ENCODE data around the gene FAIM2. TPM values are rescaled to one million over a fixed set of nuclear protein-coding genes. Genes with fewer than 3 reads are reported as not detected.

FAIM2 gene
- total RNA-seq, 6 donors from 2014 or later, result 0.30 to 2.0 (median 0.64) TPM; not detected in 2

- DNase-seq (no peak), ATAC-seq (ENCODE audit: low FRiP score in 2 of 2) (no peak)
- H3K36me3 ChIP-seq, result peaks cover 0 to 3% (median 0%) of the 10 kb centered on the region in 4 donors
- TF ChIP-seq POLR2AphosphoS5 (IDR thresholded peaks at IDR 0.05) (no peak), POLR2A (IDR thresholded peaks at IDR 0.05) (no peak), EP300 (IDR thresholded peaks at IDR 0.05) (no peak)
- TF ChIP-seq, protein P1, sequence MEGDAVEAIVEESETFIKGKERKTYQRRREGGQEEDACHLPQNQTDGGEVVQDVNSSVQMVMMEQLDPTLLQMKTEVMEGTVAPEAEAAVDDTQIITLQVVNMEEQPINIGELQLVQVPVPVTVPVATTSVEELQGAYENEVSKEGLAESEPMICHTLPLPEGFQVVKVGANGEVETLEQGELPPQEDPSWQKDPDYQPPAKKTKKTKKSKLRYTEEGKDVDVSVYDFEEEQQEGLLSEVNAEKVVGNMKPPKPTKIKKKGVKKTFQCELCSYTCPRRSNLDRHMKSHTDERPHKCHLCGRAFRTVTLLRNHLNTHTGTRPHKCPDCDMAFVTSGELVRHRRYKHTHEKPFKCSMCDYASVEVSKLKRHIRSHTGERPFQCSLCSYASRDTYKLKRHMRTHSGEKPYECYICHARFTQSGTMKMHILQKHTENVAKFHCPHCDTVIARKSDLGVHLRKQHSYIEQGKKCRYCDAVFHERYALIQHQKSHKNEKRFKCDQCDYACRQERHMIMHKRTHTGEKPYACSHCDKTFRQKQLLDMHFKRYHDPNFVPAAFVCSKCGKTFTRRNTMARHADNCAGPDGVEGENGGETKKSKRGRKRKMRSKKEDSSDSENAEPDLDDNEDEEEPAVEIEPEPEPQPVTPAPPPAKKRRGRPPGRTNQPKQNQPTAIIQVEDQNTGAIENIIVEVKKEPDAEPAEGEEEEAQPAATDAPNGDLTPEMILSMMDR (IDR thresholded peaks at IDR 0.05), result no peak
- H3K9me3 ChIP-seq, result no peaks in the 10 kb centered on the region
- H3K4me3 ChIP-seq, result no peak overlapping the region
- H3K4me1 ChIP-seq, result peaks cover 46 to 55% (median 51%) of the 10 kb centered on the region in 4 donors
- 100% methylated on average over 1 of the region's 1 CpG for WGBS, 2 donors
- H3K27ac ChIP-seq, result no peak overlapping the region
- H3K27me3 ChIP-seq, result no peaks in the 10 kb centered on the region
Measured at GRCh38 chr12:49823350-49823749, 80.3 kb downstream of the FAIM2 start.

DNA sequence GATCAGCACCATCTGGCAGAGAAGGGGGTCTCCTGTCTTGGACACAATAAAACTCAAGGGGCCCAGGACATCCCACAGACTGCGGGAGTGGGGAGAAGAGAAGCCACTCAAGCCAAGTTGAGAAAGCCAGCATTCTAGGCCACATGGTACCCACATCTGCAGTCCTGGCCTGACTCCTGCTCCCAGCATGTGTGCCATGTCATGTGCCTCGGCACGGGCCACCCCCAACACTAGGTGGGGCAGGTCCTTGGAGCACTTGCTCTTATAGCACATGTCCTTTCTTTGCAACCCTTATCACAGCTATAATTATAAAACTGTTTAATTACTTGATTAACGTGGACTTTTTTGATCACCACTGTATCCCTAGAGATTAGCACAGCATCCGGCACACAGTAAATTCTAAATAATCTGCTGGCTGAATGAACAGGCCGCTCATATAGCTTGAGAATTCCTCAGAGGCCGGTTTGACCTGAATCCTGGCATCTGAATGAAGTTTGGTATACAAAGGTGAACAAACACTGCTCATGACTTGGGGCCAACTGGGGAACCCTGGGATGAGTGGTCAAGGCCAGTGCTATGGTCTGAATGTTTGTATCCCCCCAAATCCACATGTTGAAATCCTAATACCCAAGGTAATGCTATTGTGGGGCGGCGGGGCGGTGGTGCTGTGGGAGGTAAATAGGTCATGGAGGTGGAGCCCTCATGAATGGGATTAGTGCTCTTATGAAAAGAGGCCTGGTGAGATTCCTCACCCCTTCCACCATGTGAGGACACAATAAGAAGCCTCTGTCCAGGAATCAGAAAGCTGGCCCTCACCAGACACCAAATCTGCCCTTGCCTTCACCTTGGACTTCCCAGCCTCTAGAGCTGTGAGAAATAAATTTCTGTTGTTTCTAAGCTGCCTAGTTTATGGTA, 82.1 kb downstream of the FAIM2 start:
- TF ChIP-seq EP300 (IDR thresholded peaks at IDR 0.05) (no peak), POLR2AphosphoS5 (IDR thresholded peaks at IDR 0.05) (no peak), POLR2A (IDR thresholded peaks at IDR 0.05) (no peak)
- TF ChIP-seq, protein P1 (IDR thresholded peaks at IDR 0.05), result no peak
- peaks cover 0 to 3% (median 0%) of the 10 kb centered on the region in 4 donors for H3K36me3 ChIP-seq
- no peaks in the 10 kb centered on the region for H3K27me3 ChIP-seq
- H3K9me3 ChIP-seq, result no peaks in the 10 kb centered on the region
- WGBS, 2 donors, result 80 to 81% methylated on average over 10 of the region's 10 CpGs
- no peak for DNase-seq
- H3K4me3 ChIP-seq, result no peak overlapping the region
- H3K4me1 ChIP-seq, result peaks cover 39 to 45% (median 44%) of the 10 kb centered on the region in 4 donors
- H3K27ac ChIP-seq, result peak overlapping the region in 3 of 4 donors; percentile 16 to 64 (median 55)
- ATAC-seq (ENCODE audit: low FRiP score in 2 of 2), result no peak

- H3K4me3 ChIP-seq, result no peak overlapping the region
- no peaks in the 10 kb centered on the region for H3K27me3 ChIP-seq
- DNase-seq, result no peak
- peaks cover 0 to 3% (median 1%) of the 10 kb centered on the region in 4 donors for H3K36me3 ChIP-seq
- peaks cover 26 to 31% (median 28%) of the 10 kb centered on the region in 4 donors for H3K4me1 ChIP-seq
- H3K27ac ChIP-seq, result no peak overlapping the region
- 63 to 66% methylated on average over 2 of the region's 2 CpGs for WGBS, 2 donors
- ATAC-seq (ENCODE audit: low FRiP score in 2 of 2), result no peak
- TF ChIP-seq POLR2A (IDR thresholded peaks at IDR 0.05) (no peak), POLR2AphosphoS5 (IDR thresholded peaks at IDR 0.05) (no peak), EP300 (IDR thresholded peaks at IDR 0.05) (no peak)
- TF ChIP-seq, protein P1 (IDR thresholded peaks at IDR 0.05), result no peak
- H3K9me3 ChIP-seq, result no peaks in the 10 kb centered on the region
Measured at GRCh38 chr12:49819786-49820185, 83.9 kb downstream of the FAIM2 start.

DNA sequence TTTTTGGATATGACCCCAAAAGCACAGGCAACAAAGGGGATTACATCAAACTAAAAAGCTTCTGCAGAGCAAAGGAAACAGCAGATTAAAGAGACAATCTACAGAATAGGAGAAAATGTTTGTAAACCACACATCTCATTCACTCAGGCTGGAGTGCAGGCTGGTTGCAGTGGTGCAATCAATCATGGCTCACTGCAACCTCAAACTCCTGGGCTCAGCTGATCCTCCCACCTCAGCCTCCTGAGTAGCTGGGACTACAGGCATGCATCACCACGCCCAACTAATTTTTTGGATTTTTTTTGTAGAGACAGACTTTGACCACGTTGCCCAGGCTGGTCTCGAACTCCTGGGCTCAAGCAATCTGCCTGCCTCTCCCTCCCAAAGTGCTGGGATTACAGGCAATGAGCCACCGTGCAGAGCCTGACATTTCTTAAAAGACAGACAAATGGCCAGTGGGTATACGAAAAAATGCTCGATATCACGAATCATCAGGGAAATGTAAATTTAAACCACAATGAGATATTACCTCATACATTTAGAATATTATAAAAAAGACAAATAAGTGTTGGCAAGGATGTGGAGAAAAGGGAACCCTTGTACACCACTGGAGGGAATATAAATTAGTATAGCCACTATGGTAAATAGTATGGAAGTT, 85.3 kb downstream of the FAIM2 start:
- DNase-seq (no peak), ATAC-seq (ENCODE audit: low FRiP score in 2 of 2) (no peak)
- Histone ChIP-seq H3K27ac (no peak overlapping the region), H3K4me1 (peaks cover 18 to 21% (median 20%) of the 10 kb centered on the region in 4 donors), H3K9me3 (no peaks in the 10 kb centered on the region), H3K27me3 (no peaks in the 10 kb centered on the region), H3K4me3 (no peak overlapping the region), H3K36me3 (peaks cover 0 to 5% (median 2%) of the 10 kb centered on the region in 4 donors)
- 75 to 79% methylated on average over 7 of the region's 7 CpGs for WGBS, 2 donors
- TF ChIP-seq EP300 (IDR thresholded peaks at IDR 0.05) (no peak), POLR2AphosphoS5 (IDR thresholded peaks at IDR 0.05) (no peak), POLR2A (IDR thresholded peaks at IDR 0.05) (no peak)
- TF ChIP-seq, protein P1 (IDR thresholded peaks at IDR 0.05), result no peak

Other genes starting within 250 kb of the FAIM2 start
- gene FMNL3, start 196.5 kb downstream of the FAIM2 start, total RNA-seq, result 10 to 100 TPM; 13.0 to 46.7 (median 29.4) TPM
- gene TMBIM6, start 162.3 kb downstream of the FAIM2 start, total RNA-seq, result 100 to 1,000 TPM; 185 to 831 (median 594) TPM
- gene NCKAP5L, start 75.5 kb downstream of the FAIM2 start, total RNA-seq, result 10 to 100 TPM; 21.1 to 58.9 (median 30.8) TPM
- gene BCDIN3D, start 60.8 kb downstream of the FAIM2 start, total RNA-seq, result 1 to 10 TPM in 5 of 6 donors, under 1 TPM in 1; 0.44 to 4.9 (median 4.2) TPM
- gene AQP2, start 46.8 kb upstream of the FAIM2 start, total RNA-seq, result under 1 TPM in 1 of 6 donors, not detected in 5; 0.15 TPM
- gene AQP5, start 58.0 kb upstream of the FAIM2 start, total RNA-seq, result 10 to 100 TPM in 5 of 6 donors, 1 to 10 TPM in 1; 7.3 to 36.6 (median 18.1) TPM
- under 1 TPM in 4 of 6 donors, not detected in 2; 0.06 to 0.39 (median 0.24) TPM for gene AQP6, start 69.0 kb upstream of the FAIM2 start, total RNA-seq
- gene RACGAP1, start 121.6 kb upstream of the FAIM2 start, total RNA-seq, result 10 to 100 TPM; 10.3 to 22.4 (median 18.4) TPM
- 1 to 10 TPM in 2 of 6 donors, under 1 TPM in 2, not detected in 2; 0.15 to 2.7 (median 1.1) TPM for gene ASIC1, start 153.7 kb upstream of the FAIM2 start, total RNA-seq
- gene SMARCD1, start 181.4 kb upstream of the FAIM2 start, total RNA-seq, result 10 to 100 TPM; 44.6 to 76.2 (median 51.0) TPM
- 10 to 100 TPM in 5 of 6 donors, 1 to 10 TPM in 1; 2.1 to 73.1 (median 60.2) TPM for gene GPD1, start 200.1 kb upstream of the FAIM2 start, total RNA-seq
- gene COX14, start 208.3 kb upstream of the FAIM2 start, total RNA-seq, result 10 to 100 TPM; 22.0 to 98.2 (median 71.8) TPM

Data from upper lobe of left lung (tissue), 6 donors.